Ishikawa (cell line): ENCODE data around the gene LATS2.

Experiments
- CEBPB ChIP-seq: IDR thresholded peaks from 2 replicates; pipeline ENCODE4 v1.6.1; 2012
- EP300 ChIP-seq: IDR thresholded peaks from 2 replicates; pipeline ENCODE4 v1.6.1; 2012; ENCODE audit warnings: borderline replicate concordance
- FOXM1 ChIP-seq: IDR thresholded peaks from 2 replicates; pipeline ENCODE4 v1.6.1; 2012; ENCODE audit warnings: low read depth, borderline replicate concordance
- RAD21 ChIP-seq: IDR thresholded peaks from 2 replicates; pipeline ENCODE4 v1.6.1; 2012; ENCODE audit warnings: low read depth

- no peak for TF ChIP-seq RAD21
- TF ChIP-seq EP300: no peak
- TF ChIP-seq CEBPB: no peak
- TF ChIP-seq FOXM1: no peak
These were observed 1.6 kb downstream of the LATS2 start for GRCh38 chr13:21059641-21060337.
